ENCODE results near the gene ANO8.
"Not testable (repeated sequence)": the region's sequence is repeated elsewhere in the genome, so short reads cannot be mapped to it uniquely, and the experiment has no call there.

ANO8 gene

GRCh38 chr19:17309965-17310461 lies 24.6 kb downstream of the ANO8 start:
- DNase-seq: no peak

- peak; percentile 100 for DNase-seq
Measured at GRCh38 chr19:17309198-17309964, 25.3 kb downstream of the ANO8 start, which contains the start of gene DDA1. Gene DDA1 (plus strand): TSS chr19:17309563. CDS start chr19:17309655, 92 bp downstream.

GRCh38 chr19:17307876-17308377 lies 26.7 kb downstream of the ANO8 start:
- DNase-seq: no peak

- DNase-seq: no peak
Measured at GRCh38 chr19:17306285-17306714, 28.4 kb downstream of the ANO8 start.

- DNase-seq: peak; percentile 99
Measured at GRCh38 chr19:17305517-17306284, 29.0 kb downstream of the ANO8 start, which contains the start of gene MRPL34. Gene MRPL34 (plus strand): TSS chr19:17305872. CDS start chr19:17305893, 21 bp downstream.

- DNase-seq: no peak
Measured at GRCh38 chr19:17305216-17305516, 29.5 kb downstream of the ANO8 start.

- DNase-seq: no peak
Measured at GRCh38 chr19:17304386-17305215, 30.1 kb downstream of the ANO8 start.

GRCh38 chr19:17303940-17304267 lies 30.8 kb downstream of the ANO8 start:
- DNase-seq: no peak

GRCh38 chr19:17303167-17303939 lies 31.3 kb downstream of the ANO8 start, which contains the start of gene ABHD8:
Gene ABHD8 (minus strand): TSS chr19:17303425. CDS start chr19:17301616, 1,809 bp downstream.
- DNase-seq: peak; percentile 97

GRCh38 chr19:17302391-17303166 lies 32.1 kb downstream of the ANO8 start:
- peak; percentile 28 for DNase-seq

GRCh38 chr19:17300992-17301619 lies 33.5 kb downstream of the ANO8 start:
- no peak for DNase-seq

GRCh38 chr19:17296976-17297375 lies 37.7 kb downstream of the ANO8 start:
- DNase-seq: no peak

GRCh38 chr19:17296273-17296672 lies 38.4 kb downstream of the ANO8 start:
- no peak for DNase-seq

GRCh38 chr19:17295551-17295950 lies 39.1 kb downstream of the ANO8 start:
- DNase-seq: not testable (repeated sequence)

- DNase-seq: peak; percentile 28
Measured at GRCh38 chr19:17294051-17294891, 40.4 kb downstream of the ANO8 start.

GRCh38 chr19:17293605-17294004 lies 41.0 kb downstream of the ANO8 start:
- no peak for DNase-seq

GRCh38 chr19:17292301-17293074 lies 42.2 kb downstream of the ANO8 start:
- DNase-seq: peak; percentile 81

- DNase-seq: peak; percentile 79
Measured at GRCh38 chr19:17289489-17289888, 45.2 kb downstream of the ANO8 start.

GRCh38 chr19:17286752-17287151 lies 47.9 kb downstream of the ANO8 start:
- DNase-seq: no peak

Measured in RPMI8226 (cell line).